ENCODE measurements around the gene RIN1.

The RIN1 gene

DNA sequence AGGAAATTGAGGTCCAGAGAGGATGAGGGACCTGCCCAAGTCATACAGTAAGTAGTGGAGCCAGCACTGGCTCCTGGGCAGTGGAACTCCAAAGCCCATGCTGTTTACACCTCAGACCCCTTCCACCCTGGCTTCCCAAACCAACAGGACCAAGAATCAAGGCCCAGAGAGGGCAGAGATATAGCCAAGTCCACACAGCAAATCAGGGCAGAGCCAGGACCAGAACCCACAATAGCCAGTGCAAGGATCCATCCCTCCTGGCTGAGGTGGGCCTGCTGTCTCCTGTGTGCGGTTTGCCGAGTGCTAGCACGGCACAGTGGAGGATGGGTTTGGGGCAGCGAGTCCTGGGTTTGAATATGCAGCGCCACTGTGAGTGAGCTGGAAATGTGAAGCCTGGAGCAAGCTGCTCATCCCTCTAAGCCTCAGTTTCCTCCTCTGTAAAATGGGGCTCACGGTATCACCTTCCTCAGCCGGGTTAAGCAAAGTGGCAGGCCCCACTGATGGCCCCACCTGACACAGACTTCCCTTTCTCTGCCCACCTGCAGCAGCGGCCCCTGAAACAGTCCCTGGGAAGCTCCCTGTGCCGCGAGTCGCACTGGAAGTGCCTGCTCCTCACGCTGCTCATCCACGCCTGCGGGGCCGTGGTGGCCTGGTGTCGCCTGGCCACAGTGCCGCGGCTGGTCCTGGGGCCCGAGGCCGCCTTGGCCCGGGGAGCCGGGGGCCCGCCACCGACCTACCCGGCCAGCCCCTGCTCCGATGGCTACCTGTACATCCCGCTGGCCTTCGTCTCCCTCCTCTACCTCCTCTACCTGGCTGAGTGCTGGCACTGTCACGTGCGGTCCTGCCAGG, 42.2 kb downstream of the RIN1 start:
- DNase-seq = no peak

DNA sequence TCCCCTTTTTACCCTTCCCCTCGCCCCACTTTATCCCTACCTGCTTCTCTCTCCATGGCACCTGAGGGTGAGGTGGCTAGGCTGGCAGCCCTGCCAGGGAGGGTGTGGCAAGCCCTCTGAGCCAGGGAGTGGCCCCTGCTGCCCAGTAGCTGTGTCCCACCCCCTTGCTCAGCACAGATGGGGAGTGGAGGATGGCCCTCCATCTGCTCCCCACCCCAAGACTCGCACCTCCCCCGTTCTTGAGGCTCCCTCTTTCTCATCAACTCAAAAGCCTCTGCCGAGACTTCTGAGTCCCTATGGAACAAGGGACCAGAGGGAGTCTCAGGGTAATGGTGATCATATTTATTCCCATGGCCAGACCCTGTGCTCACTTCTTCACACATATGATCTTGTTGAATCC, 42.9 kb downstream of the RIN1 start:
- no peak for DNase-seq

DNA sequence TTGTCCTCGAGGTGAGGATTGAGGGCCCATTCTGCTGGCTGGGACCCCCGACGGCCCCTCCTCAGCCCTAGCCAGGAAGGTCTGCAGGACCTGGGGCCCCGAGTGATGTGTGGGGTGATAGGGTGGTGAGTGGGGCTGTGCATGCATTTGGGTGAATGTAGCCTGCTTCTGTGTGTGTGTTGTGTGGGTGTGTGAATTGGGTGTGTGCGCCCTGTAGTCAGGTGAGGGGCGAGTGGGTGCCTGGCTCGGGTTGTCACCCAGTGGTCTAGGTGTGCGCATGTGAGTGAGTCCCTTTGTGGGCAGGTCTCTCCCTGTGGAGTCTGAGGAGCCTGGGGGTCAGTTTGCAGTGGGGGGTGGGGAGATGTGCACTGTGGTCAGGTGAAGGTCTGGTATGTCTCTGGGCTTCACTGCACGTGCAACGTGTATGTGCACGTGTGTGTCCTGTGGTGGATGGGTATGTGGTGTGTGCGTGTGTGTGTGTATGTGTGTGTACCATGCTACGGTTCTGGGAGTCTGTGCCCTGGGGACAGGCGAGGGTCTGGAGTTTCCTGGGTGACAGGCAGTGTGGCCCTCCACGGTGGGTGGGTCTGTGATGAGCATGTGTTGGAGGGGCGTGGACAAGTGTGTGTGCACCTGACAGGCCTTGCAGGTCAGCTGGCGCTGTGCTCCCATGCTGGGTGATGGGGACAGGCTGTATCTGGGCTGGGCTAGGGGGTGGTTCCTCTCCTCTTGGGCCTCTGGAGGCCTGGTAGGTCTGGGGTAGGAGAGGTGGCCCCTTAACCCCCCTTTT, 43.5 kb downstream of the RIN1 start:
- no peak for DNase-seq

DNA sequence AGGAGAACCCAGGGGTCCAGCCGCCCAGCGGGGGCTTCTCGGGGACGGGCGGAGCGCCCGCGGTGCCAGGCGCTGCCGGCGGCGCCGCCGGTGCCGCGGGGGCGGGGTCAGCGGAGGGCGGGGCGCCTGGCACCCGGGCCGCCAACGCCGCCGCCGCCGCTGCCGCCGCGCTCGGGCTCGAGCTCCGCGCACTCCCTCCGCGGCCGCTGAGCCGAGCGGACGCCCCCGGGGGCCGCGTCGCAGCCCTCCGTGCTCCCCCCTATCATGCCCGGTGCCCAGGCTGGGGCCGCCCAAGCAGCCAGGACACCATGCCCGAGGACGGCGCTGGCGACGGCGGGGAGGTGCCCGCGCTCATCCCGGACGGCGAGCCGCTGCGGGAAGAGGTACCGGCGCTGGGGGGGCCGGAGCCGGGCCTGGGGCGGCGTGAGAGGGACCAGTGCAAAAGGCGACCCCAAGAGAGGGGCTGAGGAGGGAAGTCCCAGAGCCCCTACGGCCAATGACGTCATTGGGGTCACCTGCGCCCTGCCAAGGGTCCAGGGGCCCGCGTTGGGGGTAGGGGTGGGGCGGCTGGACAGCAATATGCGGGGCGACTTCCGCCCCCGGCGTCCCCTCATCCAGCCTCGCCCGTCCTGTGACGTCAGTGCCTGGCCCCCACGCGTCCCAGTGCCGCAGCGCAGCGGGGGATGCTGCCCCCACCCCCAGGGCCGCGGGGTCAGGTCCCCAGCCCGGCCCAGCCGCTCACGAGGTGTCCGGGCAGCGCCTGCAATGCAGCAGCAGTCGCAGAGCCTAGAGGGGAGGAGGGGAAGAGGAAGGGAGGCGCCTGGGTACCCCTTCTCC, 44.3 kb downstream of the RIN1 start, which contains the start of gene TMEM151A:
Gene TMEM151A (plus strand): TSS at position 189 of the 837 bp plus-strand sequence. CDS start 120 bp downstream, at position 309.
- no peak for DNase-seq

DNA sequence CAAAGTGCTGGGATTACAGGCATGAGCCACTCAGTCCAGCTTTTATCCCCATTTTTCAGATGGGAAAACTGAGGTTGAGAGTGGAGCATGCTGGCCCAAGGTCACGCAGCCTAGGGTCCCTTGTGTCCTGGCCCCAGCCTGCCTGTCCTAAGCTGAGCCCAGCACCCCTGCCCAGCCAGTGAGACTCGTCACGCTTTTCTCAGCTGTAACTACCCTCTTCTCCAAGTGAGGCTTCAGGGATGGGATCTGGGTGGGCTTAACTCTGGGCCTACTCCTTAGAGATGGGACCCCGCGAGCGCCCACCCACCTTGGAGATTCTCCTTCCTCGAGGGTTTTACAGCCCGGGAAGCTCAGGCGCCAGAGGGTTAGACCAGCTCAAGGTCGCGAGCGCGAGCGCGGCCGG, 44.9 kb downstream of the RIN1 start:
- no peak for DNase-seq

DNA sequence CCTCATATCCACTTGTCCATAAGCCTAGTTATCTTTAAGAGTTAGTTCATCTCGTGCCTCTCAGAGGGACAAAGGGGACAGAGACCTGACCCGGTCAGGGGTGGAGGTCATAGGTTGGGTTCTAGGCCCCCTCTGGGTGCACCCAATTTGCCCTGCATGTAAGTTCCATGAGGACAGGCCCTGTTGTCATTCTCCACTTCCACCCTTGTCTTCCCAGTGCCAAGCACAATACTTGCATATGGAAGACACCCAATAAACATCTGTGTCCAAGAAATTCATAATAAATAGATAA, 46.0 kb downstream of the RIN1 start:
- no peak for DNase-seq

DNA sequence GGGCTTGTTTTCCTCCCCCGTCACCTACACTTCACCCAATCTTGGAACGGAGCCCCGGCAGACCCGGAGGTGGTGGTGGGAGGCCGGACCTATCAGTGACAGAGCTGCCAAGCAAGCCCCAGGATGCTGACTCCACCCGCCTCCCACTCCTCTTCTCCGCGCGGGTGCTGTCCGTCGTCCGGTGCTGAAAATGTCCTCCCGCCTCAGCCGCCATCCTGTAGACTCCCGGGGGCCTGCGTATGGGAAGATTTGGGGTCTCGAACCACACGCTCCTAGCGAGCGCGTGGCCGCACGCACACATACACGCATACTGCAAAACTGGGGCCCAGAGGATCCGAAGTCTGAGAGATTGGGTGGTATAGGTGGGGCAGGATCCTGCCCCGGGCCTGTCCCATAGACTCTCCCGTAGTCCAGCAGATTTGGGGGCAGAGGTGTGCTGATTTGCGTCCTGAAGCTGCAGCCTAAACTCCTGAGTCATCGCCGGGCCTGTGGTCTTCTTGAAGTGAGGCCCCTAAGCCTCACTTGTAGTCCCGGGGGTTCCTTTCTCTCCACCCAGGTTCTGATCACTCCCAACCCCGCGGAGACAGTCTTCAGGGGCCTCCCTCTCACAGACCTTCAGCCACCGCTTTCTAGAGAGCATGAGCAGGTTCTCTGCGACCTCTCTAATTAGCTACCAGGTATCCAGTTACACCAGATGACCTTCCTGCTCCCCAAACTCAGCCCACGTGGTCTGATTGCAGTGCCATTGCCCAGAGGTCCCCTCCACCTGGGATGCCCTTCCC, 46.5 kb downstream of the RIN1 start:
- DNase-seq = peak; percentile 87

DNA sequence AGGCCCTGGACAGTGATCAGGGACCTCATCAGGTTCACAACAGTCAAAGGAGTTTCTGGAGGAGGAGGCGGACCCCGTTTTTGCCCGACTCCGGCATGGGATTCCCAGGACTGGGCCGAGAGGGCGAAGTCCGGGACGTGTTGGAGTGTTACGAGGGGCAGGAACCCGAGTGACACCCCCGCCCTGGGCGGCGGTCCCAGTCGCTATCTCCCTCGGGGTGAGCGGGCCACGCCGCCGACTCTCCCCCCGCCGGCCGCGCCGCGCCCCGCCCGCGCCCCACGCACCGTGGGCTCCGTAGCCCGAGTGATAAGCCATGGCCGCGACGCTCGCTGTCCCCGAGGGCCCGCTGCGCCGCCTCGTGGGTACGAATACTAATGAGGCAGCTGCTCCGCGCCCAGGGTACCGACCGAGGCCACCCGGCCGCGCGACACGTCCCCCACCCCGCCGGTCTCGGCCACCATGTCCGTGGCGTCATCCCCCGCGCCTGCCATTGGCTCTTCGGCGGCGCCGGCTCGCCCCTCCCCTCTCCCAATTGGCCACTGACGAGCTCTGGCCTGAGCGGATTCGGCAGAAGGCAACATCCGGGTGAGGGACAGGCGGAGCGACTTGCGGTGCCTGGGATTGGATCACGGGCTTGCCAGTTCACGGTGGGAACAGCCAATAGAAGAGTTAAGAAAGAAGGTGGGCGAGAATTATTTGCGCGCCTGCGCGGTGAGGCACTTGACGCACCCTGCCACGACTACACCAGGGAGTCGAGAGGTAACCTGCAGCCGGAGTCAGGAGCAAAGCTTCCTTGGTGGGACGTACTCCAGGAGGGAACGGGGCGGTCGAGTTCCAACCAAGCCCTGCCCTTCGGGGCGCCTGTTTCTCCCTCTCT, 47.3 kb downstream of the RIN1 start, which contains the start of gene YIF1A:
Gene YIF1A (minus strand): TSS at position 473 of the 877 bp plus-strand sequence. CDS start 158 bp downstream, at position 315.
- peak; percentile 98 for DNase-seq

DNA sequence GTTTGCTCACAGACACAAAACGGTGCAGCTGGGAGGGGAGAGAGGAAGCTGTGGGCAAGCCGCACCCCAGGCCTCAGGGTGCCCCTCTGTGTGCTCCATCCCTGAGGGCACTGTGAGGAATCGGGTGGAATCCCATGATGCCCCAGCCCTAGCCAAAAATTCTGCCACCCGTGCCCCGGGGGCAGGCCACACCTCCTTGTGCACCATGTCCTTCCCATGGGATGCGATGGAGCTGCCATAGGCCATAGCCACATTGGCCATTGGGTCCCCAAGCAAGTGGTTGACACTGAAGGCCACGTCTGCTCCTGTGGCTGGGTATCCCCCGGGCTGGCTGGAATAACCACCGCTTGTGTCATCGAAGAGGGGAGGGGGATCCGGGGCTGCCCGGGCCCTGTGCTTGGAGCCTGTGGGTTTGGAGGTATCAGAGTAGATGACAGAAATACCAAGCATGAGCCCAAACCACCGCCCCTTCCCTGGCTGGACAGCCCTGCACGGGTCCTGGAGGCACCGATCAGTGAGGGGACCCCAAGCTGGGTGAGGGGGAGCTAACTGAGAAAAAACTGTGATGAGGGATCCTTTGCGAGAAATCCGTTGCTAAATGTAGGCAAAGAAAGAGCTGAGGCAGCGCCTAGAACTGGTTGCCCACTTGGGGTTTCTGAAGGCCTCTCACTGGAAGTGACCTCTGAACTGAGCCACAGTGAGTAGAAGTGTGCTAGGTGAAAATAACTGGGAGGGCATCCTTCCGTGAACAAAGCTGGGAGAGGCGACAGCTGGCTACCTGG, 48.2 kb downstream of the RIN1 start:
- no peak for DNase-seq

DNA sequence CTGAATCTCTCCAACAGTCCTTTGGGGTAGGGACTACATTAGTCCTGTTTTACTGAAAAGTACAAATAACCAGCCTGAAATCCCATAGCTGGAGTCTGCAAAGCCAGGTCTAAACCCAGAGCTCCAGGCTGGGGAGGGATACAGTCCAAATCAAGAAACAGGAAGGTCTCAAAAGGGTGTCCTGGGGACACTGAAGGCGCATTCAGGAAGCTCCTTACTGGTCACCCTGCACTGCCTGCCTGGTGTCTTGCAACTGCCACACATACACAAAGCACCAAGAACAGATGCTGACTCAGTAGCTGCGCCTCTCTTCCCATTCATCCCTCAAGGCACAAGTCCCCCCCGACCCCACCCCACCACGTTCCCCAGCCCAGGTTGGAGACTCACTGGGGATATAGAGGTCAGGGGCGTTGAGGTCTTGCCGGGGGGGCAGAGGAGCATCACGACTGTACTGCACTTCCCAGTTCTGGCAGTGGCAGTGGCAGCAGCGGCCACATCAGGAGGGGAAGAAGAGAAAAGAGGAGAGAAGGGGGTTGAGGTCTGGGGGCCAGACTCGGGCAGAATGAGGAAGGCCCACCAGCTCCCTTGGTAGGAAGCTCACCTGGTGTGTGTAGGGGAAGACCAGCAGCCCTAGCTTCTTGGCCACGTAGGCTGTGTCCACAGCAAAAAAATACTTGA, 48.9 kb downstream of the RIN1 start:
- no peak for DNase-seq

DNA sequence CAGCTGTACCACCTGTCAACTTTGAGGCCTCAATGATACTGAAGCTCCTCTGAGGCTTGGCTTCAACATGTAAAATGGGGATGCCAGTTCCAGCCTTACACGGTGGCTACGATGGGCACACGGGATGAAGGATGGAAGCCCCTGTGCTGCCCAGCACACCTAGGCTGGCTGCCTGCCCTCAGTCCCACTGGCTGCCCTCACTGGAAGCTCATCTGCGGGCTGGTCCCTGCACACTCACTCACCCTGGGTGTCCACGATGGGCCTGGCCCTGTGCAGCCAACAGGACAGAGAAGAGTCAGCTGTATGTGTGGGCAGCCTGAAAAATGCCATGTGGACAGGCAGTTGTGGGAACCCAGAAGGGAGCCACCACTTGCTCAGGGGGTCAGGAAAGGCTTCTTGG, 49.5 kb downstream of the RIN1 start:
- no peak for DNase-seq

DNA sequence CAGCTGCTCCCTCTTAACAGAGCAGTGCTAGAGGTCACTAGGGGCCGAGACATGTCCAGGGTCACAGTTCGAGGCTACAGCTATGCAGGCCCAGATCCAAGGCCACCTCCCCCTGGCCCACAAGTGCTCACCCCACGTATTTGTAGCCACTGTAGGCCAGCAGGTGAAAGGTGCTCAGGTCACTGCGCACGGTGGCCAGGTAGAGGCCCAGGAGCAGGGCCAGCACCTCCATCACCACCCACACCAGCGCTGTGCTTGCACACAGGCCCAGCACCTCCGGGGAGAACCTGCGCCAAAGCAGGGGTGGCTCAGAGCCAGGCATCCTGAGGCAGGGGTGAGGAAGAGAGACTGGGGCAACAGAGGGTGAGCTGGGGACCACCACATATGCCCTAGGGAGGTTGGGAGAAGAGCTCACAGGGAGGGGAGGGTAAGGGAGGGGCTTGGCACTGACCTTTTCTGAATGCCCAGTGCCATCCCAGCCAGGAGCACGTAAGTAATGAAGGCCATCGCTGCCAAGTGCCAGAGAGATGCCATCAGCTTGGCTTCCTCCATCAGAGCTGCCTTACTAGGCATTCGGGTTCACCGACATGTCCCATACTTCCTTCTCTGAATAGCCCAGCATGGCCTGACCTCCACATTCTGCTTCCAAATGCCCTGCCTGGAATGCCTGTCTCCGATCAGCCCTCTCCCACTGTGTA, 50.8 kb downstream of the RIN1 start:
- DNase-seq = no peak

DNA sequence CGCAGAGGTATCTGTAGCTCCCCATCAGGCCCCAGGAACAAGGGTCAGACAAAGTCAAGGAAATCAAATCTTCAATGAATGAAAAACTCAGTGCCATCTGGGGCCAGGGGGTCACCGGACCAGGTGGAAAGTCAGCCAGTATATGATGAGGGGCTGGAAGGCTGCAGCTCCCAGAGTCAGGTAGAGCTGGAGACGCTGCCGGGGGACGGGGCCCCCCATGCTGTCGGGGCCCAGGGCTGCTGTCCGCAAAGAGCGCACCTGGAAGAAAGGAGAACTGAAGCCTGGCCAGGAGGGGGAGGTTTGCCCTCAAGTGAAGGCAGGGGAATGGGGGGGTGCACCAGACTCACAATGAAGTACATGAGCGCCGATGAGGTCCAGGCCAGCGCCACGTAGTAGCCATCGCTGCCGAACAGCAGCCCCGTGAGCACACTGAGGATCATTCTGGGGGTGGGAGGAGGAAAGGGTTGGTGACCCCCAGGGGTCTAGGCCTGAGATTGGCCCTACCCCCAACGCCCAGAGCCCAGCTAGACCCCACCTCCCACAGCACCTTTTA, 51.6 kb downstream of the RIN1 start:
- no peak for DNase-seq

DNA sequence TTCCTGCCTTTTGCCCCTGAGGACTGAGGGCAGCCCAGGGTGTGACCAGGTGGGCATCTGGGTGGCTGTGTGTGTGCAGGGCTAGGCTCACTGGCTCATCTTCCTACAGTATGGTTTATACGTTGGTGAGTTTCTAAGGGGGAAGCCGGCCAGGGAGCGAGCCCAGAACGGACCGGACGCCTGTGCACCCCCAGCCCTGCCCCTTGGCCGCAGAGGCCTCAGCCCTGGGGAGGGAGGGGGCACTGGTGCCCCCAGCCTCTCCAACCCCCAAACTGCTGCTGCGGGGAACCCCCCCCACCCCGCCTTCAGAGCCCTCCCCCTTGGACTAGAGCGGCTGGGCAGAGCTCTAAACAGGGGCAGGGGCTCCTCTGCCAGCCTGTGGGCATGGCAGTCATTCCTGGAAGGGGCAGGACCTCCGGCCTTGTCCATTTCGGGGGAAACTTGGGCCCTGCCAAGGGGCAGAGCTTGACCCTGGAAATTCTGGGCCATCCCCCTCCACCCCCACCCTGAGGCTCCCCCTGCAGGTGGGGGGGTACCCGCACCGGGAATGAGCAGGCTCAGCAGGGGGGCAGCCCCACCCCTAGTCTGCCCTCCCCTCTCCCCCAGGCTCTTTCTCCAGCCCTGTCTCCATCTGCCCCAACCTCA, 52.7 kb downstream of the RIN1 start:
- DNase-seq = no peak

DNA sequence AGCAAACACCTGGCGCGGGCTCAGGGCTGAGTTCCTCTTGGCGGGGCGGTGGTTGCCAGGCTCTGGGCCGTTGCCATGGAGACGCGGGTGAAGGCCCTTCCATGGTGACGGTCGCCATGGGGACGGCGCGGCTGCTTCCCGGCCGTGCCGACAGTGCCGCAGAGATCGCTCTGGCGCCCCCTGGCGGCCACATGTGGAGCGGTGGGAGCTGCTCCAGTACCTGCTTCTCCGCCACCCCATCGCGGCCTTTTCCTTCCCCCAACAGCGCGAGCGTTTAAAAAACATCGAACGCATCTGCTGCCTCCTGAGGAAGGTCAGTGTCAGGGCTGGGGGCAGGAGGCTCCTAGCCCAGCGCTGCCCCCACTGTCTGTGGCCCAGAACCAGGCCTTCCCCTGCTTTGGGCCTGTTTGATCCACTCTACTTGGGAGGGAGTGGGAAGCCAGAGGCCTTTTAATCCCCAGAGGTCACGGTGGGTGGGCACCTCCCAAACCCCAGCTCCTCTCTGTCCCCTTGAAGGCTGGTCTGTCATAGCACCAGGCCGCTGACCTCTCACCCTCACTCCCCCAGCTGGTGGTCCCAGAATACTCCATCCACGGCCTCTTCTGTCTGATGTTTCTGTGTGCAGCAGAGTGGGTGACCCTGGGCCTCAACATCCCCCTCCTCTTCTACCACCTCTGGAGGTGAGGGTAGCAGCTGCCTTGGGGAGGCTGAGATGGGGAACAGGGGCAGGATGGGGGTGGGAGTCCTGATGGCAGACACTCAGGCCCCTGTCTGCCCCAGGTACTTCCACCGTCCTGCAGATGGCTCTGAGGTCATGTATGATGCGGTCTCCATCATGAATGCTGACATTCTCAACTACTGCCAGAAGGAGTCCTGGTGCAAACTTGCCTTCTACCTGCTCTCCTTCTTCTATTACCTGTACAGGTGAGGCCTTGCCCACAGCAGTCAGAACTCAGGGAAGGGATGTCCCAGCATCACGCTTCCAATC, 53.5 kb downstream of the RIN1 start:
- DNase-seq = peak; percentile 80
